Testis (tissue), 3 donors: ENCODE data around the gene ERC2. TPM values are rescaled to one million over a fixed set of nuclear protein-coding genes. Genes with fewer than 3 reads are reported as not detected.

Experiments
- DNase-seq: peaks from one replicate; pipeline ENCODE4 v3.0.0-alpha.2; 2019
- H3K27ac ChIP-seq, 2 donors: fragments of 200-600 bp; sonication (generic); one replicate each; pipeline ENCODE4 v1.5.1; 2019
- H3K27me3 ChIP-seq: fragments of 200-600 bp; sonication (generic); one replicate; pipeline ENCODE4 v1.5.1; 2019
- H3K36me3 ChIP-seq: fragments of 200-600 bp; sonication (generic); one replicate; pipeline ENCODE4 v1.5.1; 2017; ENCODE audit warnings: low read depth; ENCODE audit errors: missing control alignments
- H3K4me1 ChIP-seq: fragments of 200-600 bp; sonication (generic); one replicate; pipeline ENCODE4 v1.5.1; 2019
- H3K4me3 ChIP-seq, 2 donors: fragments of 200-600 bp; sonication (generic); one replicate each; pipeline ENCODE4 v1.5.1; 2017 to 2019
- H3K9me3 ChIP-seq: fragments of 200-600 bp; sonication (generic); one replicate; pipeline ENCODE4 v1.5.1; 2017
- POLR2A ChIP-seq: fragments of 450-650 bp; IDR thresholded peaks from one replicate; pipeline ENCODE4 v1.6.1; 2017; ENCODE audit warnings: antibody characterized with exemption, mild to moderate bottlenecking, moderate library complexity
- WGBS, 2 donors: methylation state at CpG; one replicate each; pipeline ENCODE4 v1.1.5; 2018; 5-methylcytosine and 5-hydroxymethylcytosine counted together
- intact Hi-C: fragments of 100-400 bp; cut with DNase I; formaldehyde crosslinking; loops from one replicate; pipeline ENCODE4 v1.15.1; 2023; ENCODE audit warnings: low total_unique reads
- polyA plus RNA-seq: library from polyadenylated mRNA; stranded (reverse); fragments of 350-450 nt; fragmentation: Illumina TruSeq; extraction: RNeasy Lipid Tissue Mini Kit (QIAGEN cat#74804); gene quantifications from one replicate; pipeline ENCODE4 v1.2.3, GENCODE V29; 2014; ENCODE audit warnings: low read depth, low replicate concordance; ENCODE audit not compliant: insufficient read depth
- total RNA-seq, 2 donors: library from RNA; depleted of rRNA; stranded (reverse); fragments of >200 nt; gene quantifications; one replicate each; pipeline ENCODE4 v1.2.3, GENCODE V29; 2016
- TF ChIP-seq, protein P1 (sequence below), 3 experiments: fragments of 450-650 bp in 2 of 3; fragments of 200-600 bp in 1 of 3; sonication (generic) in 1 of 3; IDR thresholded peaks; one replicate each; pipeline ENCODE4 v1.5.1; 2016 to 2019; ENCODE audit warnings: antibody characterized with exemption in 3 of 3, mild to moderate bottlenecking in 2 of 3, moderate library complexity in 1 of 3

Gene ERC2
- total and polyA plus RNA-seq, 3 donors from 2014 or later = 1.9 to 6.1 (median 5.9) TPM

- Histone ChIP-seq H3K27me3 (no peaks in the 10 kb centered on the region), H3K4me1 (no peaks in the 10 kb centered on the region), H3K9me3 (no peaks in the 10 kb centered on the region), H3K4me3 (no peak overlapping the region), H3K27ac (no peak overlapping the region), H3K36me3 (no peaks in the 10 kb centered on the region)
- no peak for DNase-seq
- intact Hi-C loops = no loop called here
- 67 to 74% methylated on average over 10 of the region's 10 CpGs for WGBS, 2 donors
- no peak for TF ChIP-seq POLR2A
- TF ChIP-seq, protein P1, sequence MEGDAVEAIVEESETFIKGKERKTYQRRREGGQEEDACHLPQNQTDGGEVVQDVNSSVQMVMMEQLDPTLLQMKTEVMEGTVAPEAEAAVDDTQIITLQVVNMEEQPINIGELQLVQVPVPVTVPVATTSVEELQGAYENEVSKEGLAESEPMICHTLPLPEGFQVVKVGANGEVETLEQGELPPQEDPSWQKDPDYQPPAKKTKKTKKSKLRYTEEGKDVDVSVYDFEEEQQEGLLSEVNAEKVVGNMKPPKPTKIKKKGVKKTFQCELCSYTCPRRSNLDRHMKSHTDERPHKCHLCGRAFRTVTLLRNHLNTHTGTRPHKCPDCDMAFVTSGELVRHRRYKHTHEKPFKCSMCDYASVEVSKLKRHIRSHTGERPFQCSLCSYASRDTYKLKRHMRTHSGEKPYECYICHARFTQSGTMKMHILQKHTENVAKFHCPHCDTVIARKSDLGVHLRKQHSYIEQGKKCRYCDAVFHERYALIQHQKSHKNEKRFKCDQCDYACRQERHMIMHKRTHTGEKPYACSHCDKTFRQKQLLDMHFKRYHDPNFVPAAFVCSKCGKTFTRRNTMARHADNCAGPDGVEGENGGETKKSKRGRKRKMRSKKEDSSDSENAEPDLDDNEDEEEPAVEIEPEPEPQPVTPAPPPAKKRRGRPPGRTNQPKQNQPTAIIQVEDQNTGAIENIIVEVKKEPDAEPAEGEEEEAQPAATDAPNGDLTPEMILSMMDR (IDR thresholded peaks at IDR 0.05) = no peak
These were observed 380.7 kb downstream of the ERC2 start for GRCh38 chr3:56087451-56088053.

- H3K9me3 ChIP-seq = no peaks in the 10 kb centered on the region
- no peak for TF ChIP-seq POLR2A
- no peak overlapping the region for H3K4me3 ChIP-seq
- intact Hi-C loops = no loop called here
- no peaks in the 10 kb centered on the region for H3K27me3 ChIP-seq
- 86 to 89% methylated on average over 1 of the region's 1 CpG for WGBS, 2 donors
- no peaks in the 10 kb centered on the region for H3K36me3 ChIP-seq
- DNase-seq = no peak
- no peak overlapping the region for H3K27ac ChIP-seq
- no peaks in the 10 kb centered on the region for H3K4me1 ChIP-seq
These were observed 381.9 kb downstream of the ERC2 start for GRCh38 chr3:56086355-56086754.

- 50 to 70% methylated on average over 2 of the region's 2 CpGs for WGBS, 2 donors
- intact Hi-C loops = no loop called here
- DNase-seq = no peak
- no peak overlapping the region for H3K4me3 ChIP-seq
- H3K4me1 ChIP-seq = no peaks in the 10 kb centered on the region
- no peak overlapping the region for H3K27ac ChIP-seq
- TF ChIP-seq POLR2A = no peak
- TF ChIP-seq, protein P1 (IDR thresholded peaks at IDR 0.05) = no peak
- no peaks in the 10 kb centered on the region for H3K36me3 ChIP-seq
- H3K9me3 ChIP-seq = no peaks in the 10 kb centered on the region
- no peaks in the 10 kb centered on the region for H3K27me3 ChIP-seq
These were observed 387.0 kb downstream of the ERC2 start for GRCh38 chr3:56081246-56081645.

DNA sequence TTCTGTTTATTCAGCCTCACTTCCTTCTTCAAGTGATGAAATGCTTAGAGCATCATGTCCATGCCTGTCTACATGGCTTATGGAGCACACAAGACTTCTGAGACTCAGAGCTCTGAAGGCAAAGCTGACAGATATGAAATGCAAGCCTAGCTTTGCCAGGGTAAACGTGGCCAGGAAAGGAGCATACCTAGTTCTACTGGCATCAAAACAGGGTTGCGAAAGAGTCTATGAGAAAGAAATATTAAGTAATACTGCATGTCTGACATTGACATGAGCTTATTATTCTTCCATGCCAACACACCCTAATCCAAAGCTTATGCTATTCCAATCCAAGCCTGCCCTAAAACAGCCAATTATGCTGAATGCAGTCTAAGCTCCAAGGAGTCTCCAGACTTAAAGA is 391.5 kb downstream of the ERC2 start:
- no peaks in the 10 kb centered on the region for H3K36me3 ChIP-seq
- no peak overlapping the region for H3K27ac ChIP-seq
- intact Hi-C loops = no loop called here
- no peak overlapping the region for H3K4me3 ChIP-seq
- no peaks in the 10 kb centered on the region for H3K9me3 ChIP-seq
- WGBS, 2 donors = 89 to 92% methylated on average over 2 of the region's 2 CpGs
- TF ChIP-seq, protein P1 (IDR thresholded peaks at IDR 0.05) = no peak
- TF ChIP-seq POLR2A = no peak
- no peaks in the 10 kb centered on the region for H3K4me1 ChIP-seq
- DNase-seq = no peak
- H3K27me3 ChIP-seq = no peaks in the 10 kb centered on the region

DNA sequence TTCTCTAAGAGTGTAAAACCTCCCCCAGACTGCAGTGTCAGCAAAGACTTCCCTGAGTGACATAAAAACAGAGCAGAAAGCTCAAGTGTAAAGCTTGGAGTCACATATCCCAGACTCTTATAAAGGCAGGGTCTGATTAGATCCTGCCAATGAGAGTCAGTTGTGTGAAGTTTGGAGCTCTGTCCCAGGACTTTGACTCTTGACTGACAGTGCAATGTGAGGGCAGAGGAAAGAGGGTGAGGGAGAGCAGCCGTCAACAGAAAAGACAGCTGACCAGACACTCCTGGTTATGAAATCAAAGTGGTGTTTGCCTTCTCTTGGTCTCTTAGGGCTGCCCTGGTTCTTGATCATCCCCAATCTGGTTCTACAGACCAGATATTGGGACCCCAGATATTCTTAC is 393.2 kb downstream of the ERC2 start:
- H3K27me3 ChIP-seq = no peaks in the 10 kb centered on the region
- no peaks in the 10 kb centered on the region for H3K4me1 ChIP-seq
- DNase-seq = no peak
- intact Hi-C loops = no loop called here
- H3K9me3 ChIP-seq = no peaks in the 10 kb centered on the region
- no peak overlapping the region for H3K4me3 ChIP-seq
- 72 to 89% methylated on average over 1 of the region's 1 CpG for WGBS, 2 donors
- no peaks in the 10 kb centered on the region for H3K36me3 ChIP-seq
- no peak overlapping the region for H3K27ac ChIP-seq
- no peak for TF ChIP-seq POLR2A
- TF ChIP-seq, protein P1 (IDR thresholded peaks at IDR 0.05) = no peak
